ENCODE results near the gene PIH1D1. TPM values are rescaled to one million over a fixed set of nuclear protein-coding genes. Genes with fewer than 3 reads are reported as not detected.

The PIH1D1 gene
- total RNA-seq, 1 donor from 2014 or later, result 53.6 TPM

DNA sequence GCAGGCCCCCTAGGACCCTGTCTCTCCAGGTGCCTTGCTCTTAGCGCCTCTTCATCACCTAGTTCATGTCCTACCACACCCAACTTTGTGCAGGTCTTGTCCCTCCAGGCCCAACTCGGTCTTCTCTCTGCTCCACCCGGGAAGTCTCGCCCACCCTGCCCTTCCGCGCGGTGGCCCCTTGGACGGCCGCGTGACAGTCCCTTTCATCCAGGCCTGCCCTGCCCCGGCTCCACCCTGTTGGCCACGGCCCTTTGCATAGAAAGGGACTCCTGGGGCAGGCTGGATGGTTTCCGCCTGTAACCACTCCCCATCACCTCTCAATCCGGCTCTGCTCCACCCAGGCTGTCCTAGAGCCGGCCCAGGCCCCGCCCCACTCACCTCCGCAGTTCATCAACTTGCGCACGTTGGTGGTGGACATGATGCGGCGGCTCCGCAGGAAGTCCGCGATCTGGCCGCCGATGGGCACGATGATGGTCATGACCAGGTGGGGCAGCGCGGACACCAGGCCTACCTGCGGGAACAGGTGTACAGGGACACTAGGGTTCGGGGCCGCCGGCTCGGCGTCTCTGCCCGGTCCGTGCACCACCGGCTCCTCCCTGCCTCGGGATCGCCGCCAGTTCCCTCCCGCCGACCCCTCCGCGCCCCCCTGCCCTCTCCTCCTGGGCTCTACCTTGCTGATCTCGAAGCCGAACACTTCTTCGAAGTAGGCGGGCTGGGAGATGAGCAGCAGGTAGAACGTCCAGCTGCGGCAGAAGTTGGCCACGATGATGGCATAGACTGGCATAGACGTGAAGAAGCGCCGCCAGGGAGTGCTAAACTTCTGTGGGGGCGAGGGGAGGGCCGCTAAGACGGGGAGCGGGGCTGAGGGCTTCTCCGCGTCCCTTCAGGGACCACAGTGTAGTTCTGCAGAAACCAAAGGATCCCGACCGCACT is 19.2 kb downstream of the PIH1D1 start:
- ATAC-seq, result peak; percentile 68

DNA sequence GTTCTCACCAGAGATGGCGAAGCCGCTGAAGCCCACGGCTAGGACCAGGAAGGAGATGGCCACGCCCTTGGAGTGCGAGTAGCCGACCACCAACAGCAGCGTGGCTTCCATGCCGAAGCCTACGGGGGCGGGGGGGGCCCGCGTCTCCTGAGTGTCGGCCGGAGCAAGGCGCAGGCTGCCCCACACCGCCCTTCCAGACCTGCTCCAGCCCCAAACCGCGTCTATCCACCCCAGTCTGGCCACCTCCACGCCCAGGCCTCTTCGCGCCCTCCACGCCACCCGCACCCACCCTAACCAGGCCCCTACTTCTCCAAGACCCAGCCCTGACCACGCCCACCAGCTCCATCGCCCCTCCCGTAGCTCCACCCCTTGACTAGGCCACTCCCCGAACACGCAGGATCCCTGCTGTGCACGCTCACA is 20.3 kb downstream of the PIH1D1 start:
- no peak for ATAC-seq

DNA sequence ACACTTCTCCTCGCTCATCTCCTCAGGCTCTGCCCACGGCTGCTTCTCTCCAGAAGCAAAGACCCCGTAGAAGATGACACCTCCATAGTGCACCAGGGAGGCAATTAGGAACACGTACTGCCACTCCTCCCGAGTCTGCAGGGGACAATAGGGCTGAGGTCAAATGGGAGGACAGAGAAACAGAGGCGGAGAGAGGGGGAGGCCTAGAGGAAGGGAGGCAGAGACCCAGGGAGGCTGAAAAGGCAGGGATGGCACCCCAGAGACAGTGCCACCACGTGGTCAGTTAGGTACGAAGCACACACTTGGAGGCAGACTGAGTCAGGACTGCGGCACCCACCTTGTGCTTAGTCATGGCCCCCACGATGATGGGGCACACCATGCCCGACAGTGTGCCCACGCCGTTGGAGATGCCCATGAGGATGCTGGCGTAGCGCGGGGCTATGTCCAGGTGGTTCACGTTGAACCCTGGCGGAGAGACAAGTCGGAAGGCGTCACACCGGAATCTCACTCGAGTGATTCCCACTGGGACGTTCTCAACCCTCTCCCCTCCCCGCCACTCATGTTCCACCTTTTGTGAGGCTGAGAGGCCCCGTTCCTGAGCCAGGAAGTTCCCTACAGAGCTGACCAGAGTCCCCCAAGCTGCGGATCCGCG is 20.8 kb downstream of the PIH1D1 start:
- peak; percentile 6 for ATAC-seq

DNA sequence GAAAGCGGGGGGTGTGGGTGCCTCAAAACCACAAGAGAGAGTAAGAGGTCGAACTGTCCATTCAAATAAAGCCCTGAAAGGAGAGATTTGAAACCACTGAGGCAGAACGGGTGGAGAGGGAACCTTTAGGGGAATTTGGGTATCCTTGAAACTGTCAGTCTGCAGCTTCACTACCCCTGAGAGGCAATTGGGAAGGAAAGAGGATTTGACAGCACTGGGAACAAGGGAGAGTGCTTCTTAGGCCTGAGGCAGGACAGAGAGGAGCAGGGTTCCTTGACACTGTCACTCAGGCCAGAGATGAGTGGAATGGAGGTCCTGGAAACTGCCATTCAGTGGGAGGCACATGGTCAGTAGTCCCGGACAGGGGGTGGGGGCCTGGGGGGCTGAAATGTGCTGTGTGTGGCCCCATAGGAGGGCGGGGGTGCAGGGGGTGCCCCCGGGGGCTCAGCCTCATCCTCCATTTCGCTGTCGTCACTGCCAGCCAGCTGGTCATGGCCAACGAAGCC is 21.4 kb downstream of the PIH1D1 start:
- ATAC-seq, result no peak

- no peak for ATAC-seq
These were observed 22.8 kb downstream of the PIH1D1 start for GRCh38 chr19:49428547-49429451.

DNA sequence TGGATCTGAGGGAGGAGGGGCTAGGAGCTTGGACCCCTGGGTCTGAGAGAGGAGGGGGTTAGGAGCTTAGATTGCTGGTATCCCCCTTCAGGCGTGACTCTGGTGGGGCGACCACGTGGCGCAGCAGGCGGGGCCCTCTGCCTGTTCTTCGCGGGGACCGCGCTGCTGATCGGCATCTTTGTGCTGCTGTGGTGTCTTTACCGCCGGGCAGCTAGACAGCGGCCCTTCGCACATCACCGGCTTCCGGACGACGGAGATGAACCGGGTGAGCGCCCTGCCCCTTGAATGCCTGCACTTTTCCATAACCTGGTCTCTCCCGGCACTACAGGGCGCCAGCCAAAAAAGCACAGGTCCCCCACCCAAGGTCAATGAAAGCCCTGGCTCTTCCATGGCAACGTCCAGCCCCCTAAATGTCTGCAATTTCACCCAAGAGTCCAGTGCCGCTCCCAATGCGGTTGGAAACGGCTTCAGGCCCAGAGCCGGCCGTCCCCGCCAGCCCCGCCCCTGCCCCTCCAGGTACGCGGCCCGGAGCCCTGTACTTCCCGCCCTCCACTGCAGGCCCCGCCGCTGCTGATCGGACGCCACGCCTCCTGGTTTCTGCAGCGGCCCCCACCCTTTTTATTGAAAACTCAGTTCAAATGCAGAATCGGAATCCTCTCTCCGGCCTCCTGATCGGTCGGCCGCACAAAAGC is 23.6 kb downstream of the PIH1D1 start:
- ATAC-seq, result no peak

- no peak for ATAC-seq
These were observed 24.3 kb downstream of the PIH1D1 start for GRCh38 chr19:49427339-49427738.

- no peak for ATAC-seq
These were observed 25.6 kb downstream of the PIH1D1 start for GRCh38 chr19:49425922-49426592.

DNA sequence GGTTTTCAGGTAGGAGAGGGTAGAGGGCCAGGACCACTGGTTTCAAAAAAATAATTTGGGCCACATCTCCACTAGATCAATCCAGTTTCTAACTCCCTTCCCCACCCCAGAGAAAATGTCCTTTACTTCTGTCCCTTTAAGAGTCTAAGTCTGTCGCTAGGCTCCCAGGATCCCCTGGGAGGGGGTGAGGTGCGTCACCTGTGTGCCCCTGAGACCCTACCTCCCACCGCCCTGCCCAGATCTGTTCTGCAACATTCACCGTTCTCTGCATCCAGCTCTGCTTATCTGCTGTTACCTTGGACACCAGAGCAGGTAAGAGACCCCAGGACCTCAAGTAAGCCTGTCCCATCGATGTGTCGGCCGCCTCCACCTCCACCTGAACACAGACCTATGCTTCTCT is 26.4 kb downstream of the PIH1D1 start, which contains the start of gene GFY:
Gene GFY, plus strand, starts transcription at position 211 of the 400 bp plus-strand sequence. CDS start 1,043 bp downstream, outside the sequence.
- ATAC-seq, result no peak

- ATAC-seq, result no peak
These were observed 27.7 kb downstream of the PIH1D1 start for GRCh38 chr19:49423985-49424303.

DNA sequence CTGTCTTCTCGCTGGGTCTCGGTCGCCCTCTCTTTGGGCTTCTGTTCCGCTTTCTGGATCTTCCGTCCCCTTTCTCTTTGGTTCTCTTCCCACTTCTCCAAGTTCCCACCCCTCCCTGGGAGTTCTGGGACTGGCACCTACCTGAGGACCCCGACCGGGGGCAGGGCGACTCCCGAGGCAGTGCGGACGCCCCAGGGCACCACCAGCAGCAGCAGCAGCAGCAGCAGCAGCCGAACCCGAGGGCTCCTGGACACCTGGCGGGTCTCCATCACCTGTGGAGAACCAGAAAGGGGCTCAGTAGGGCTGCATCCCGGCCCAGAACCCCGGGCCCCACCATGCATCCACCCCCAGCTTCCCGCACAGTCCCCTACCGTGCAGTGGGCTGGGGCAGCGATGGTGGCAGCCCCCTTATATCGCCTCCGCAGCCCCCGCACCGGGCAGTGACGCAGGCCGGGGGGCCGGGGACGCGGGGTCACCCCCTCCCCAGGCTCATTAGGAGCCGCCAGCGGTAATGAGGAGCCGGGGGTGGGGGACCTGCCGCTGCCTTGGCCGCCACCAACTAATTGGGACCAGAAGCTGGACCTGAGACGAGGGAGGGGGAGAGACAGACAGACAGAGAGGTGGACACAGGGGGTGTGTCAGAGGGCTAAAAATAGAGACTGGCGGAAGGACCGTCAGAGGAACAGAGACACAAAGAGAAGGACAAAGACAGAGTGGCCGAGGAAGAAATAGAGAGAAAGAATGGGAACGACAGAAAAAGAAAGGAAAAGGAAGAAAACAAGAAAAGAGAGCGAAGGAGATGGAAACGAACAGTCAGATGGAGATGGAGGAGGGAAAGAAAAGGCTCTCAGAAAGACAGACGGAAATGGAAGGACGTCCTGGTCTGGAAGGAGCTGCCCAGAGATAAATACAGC is 28.3 kb downstream of the PIH1D1 start, which contains the start of gene PTH2:
Gene PTH2, minus strand, starts transcription at position 371 of the 914 bp plus-strand sequence. Its CDS starts 102 bp downstream, at position 269.
- ATAC-seq, result no peak

GRCh38 chr19:49422407-49423070 is 29.1 kb downstream of the PIH1D1 start:
- ATAC-seq, result peak; percentile 54

- no peak for ATAC-seq
These were observed 29.8 kb downstream of the PIH1D1 start for GRCh38 chr19:49421878-49422202.

DNA sequence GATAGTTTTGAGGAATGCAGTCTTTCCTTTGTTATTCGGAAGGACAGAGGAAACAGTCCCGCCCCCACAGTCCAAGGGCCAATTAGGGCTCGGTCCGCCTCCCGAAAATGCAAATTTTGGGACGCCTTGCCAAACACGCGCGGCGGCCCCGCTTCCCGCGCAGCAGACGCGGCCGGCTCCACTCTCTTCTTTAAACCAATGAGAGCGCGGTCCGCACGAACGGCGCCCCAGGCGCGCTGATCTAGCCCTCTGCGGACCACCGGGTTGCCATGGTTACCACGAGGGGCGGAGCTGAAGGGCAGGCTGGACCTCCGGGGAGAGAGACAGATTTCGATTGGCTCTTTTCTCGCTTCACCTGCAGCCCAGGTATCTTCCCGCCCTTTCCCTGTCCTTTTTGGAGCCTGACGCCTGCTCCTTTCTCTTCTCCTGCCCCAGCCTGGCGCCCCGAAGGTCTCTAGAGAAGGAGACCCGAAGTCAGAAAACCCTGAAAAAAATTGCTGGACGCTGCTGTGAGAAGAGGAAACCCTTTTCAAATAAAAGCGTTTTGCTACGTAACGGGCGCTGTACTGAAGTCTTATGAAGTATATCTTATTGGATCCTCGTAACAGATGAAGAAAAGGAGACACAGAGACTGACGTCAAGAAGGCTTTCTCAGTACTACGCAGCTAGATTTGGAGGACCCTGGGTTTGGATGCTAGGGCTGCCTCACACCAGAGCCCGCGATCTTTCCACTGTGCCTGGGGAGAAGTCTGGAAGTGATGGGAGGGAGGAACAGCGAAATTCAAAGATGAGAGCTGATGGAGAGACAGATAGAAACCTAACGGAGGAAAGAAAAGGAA is 30.4 kb downstream of the PIH1D1 start:
- ATAC-seq, result peak; percentile 50

- no peak for ATAC-seq
These were observed 31.4 kb downstream of the PIH1D1 start for GRCh38 chr19:49420227-49420626.

DNA sequence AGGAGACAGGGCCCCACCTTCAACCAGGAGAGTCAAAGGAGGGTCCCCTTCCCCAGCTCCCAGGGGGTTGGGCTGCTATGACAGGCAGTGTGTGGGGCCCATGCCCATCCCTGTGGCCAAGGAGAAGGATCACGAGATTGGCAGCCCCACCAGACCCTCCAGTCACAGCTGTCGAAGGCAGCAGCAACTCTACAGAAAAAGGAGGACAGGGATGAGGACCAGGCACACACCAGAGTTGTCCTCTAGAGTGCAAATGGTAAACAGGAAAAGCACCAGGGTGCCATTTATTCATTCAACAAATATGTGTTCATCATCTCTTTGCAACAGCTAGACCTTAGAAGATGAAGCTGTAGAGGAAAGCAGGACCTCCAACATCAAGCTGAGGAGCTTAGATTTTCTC is 32.4 kb downstream of the PIH1D1 start:
- no peak for ATAC-seq

DNA sequence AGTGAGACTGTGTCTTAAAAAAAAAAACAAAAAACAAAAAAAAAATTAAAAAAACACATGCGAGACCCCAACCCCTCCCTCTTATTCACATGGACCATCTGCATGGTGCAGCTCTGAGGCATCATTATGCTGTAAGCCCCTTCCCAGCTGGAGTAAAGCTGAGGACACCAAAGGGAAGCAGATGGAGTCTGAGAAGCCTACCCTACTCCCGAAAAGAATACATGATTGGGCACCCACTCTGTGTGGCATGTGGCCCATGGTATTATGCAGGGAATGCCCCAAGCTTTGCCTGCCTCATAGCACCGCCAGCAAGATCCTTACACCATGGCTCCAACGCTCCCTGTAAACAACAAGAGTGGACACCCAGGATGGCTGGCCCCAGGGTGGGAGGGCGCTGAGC is 33.1 kb downstream of the PIH1D1 start:
- ATAC-seq, result no peak

DNA sequence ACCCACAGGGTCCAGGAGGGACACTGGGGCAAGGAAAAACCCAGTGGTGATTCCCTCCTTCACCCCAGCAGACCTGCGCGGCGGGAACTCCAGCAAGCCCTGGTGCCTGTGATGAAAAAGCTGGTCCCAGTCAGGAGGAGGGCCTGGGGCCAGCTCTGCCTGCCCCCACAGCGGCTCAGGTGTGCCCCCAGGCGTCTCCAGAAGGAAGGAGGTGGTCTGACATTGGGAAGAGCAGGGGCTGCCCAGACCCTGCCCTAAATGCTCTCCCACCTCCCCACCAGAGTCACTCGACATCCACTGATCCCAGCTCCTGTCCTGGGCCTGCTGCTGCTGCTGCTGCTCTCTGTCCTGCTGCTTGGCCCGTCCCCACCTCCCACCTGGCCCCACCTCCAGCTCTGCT is 34.5 kb downstream of the PIH1D1 start:
- no peak for ATAC-seq

- no peak for ATAC-seq
These were observed 35.8 kb downstream of the PIH1D1 start for GRCh38 chr19:49415810-49416200.

All from esophagus mucosa (tissue), 1 donor.